Mononuclear cell (primary cell): ENCODE results near the gene WNT2B. TPM values are rescaled to one million over a fixed set of nuclear protein-coding genes. Genes with fewer than 3 reads are reported as not detected.

Experiments
- H3K27me3 ChIP-seq: 2 replicates; pipeline ENCODE4 v1.6.0; 2011; ENCODE audit warnings: low read length, control low read depth; ENCODE audit not compliant: insufficient read depth
- H3K4me1 ChIP-seq: 2 replicates; pipeline ENCODE4 v1.5.1; 2011; ENCODE audit warnings: mild to moderate bottlenecking, low read length, control low read depth; ENCODE audit not compliant: insufficient read depth
- H3K4me3 ChIP-seq: 2 replicates; pipeline ENCODE4 v1.5.1; 2011; ENCODE audit warnings: mild to moderate bottlenecking, low read length, moderate library complexity
- H3K9me3 ChIP-seq: 2 replicates; pipeline ENCODE4 v1.5.1; 2011; ENCODE audit warnings: low read depth, mild to moderate bottlenecking, control low read depth, low read length
- total RNA-seq: library from RNA; depleted of rRNA; stranded (reverse); fragments of >200 nt; gene quantifications from one replicate; pipeline ENCODE4 v1.2.3, GENCODE V29; 2012

The WNT2B gene
- total RNA-seq, 1 donor, result 0.31 TPM

DNA sequence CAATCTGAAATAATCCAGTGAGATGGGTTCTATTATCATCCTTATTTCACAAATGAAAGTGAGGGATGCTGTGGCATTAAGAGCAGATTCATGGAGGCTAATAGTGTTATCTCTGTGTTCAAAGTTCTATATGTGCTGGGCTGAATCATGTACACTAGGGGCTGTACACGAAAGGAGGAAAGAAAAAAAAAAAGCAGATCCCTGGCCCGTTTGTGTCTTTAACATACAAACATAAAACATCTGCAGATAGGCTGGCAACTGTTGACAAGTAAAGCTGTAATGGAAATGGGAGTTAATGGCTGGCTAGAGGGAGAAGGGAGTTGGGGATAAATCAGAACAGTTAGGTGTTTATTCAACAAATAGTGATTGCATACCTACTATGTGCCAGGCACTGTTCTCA is 3.1 kb downstream of the WNT2B start:
- H3K4me3 ChIP-seq, result no peak overlapping the region

DNA sequence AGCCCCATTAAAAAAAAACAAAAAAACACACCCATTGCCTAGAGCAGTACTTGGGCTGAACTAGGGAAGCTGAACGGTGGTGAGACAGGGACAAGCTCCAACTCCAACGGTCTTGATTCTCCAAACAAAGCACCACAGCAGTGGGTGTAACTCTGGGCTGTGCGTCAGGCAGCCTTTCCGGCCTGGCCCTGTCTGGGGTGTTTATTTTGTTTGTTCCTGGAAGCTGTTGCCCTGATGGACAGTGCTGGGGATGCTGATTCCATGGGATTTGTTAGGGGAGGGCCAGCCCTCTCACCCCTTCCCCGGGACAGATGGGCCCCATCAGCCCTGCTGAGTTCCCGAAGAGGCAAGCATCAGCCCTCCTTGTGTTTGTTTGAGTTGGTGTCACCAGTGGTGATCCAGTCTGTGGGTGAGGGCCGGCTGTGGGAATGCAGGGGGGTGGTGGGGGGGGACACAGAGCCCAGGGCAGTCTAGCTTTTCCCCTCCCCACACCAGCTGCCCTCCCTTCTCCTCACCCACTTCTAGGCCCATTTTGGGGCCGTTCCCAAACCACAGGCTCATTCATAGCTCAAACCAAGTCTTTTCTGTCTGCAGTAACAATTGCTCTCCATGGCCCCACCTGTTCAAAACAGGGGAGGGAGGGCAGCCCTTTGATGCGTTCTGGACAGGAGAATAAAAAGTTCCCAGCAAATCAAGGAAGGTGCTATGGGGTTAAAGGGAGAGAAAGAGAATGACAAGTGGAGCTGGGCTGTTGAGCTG is 4.5 kb downstream of the WNT2B start:
- Histone ChIP-seq H3K27me3 (peaks cover 22% of the 10 kb centered on the region), H3K4me1 (peaks cover 10% of the 10 kb centered on the region), H3K9me3 (no peaks in the 10 kb centered on the region), H3K4me3 (no peak overlapping the region)

More for the DNA sequence above, 3.1 kb downstream of the WNT2B start:
- peaks cover 18% of the 10 kb centered on the region for H3K4me1 ChIP-seq
- no peaks in the 10 kb centered on the region for H3K9me3 ChIP-seq
- peaks cover 36% of the 10 kb centered on the region for H3K27me3 ChIP-seq

DNA sequence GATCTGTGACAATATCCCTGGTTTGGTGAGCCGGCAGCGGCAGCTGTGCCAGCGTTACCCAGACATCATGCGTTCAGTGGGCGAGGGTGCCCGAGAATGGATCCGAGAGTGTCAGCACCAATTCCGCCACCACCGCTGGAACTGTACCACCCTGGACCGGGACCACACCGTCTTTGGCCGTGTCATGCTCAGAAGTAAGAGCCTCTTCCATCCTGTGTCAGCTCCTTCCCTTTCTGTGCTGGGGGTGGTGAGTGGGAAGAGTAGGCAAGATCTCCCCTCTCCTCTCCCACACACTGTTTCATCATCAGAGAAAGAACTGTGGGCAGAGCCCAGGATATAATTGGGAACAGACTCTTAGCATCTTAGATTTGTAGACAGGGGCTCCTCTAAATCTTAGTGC is 6.1 kb downstream of the WNT2B start:
- no peak overlapping the region for H3K4me3 ChIP-seq
- H3K27me3 ChIP-seq, result peaks cover 9% of the 10 kb centered on the region
- H3K4me1 ChIP-seq, result no peaks in the 10 kb centered on the region
- H3K9me3 ChIP-seq, result no peaks in the 10 kb centered on the region

- Histone ChIP-seq H3K27me3 (peaks cover 4% of the 10 kb centered on the region), H3K4me3 (no peak overlapping the region), H3K9me3 (no peaks in the 10 kb centered on the region), H3K4me1 (no peaks in the 10 kb centered on the region)
Measured at GRCh38 chr1:112515311-112516009, 6.7 kb downstream of the WNT2B start.

GRCh38 chr1:112516141-112516540 is 7.4 kb downstream of the WNT2B start:
- Histone ChIP-seq H3K4me1 (no peaks in the 10 kb centered on the region), H3K9me3 (no peaks in the 10 kb centered on the region), H3K27me3 (peaks cover 3% of the 10 kb centered on the region), H3K4me3 (no peak overlapping the region)

GRCh38 chr1:112517231-112517630 is 8.5 kb downstream of the WNT2B start:
- Histone ChIP-seq H3K27me3 (no peaks in the 10 kb centered on the region), H3K9me3 (no peaks in the 10 kb centered on the region), H3K4me1 (no peaks in the 10 kb centered on the region), H3K4me3 (no peak overlapping the region)

GRCh38 chr1:112517646-112518045 is 8.9 kb downstream of the WNT2B start:
- Histone ChIP-seq H3K4me1 (no peaks in the 10 kb centered on the region), H3K9me3 (no peaks in the 10 kb centered on the region), H3K27me3 (no peaks in the 10 kb centered on the region), H3K4me3 (no peak overlapping the region)

DNA sequence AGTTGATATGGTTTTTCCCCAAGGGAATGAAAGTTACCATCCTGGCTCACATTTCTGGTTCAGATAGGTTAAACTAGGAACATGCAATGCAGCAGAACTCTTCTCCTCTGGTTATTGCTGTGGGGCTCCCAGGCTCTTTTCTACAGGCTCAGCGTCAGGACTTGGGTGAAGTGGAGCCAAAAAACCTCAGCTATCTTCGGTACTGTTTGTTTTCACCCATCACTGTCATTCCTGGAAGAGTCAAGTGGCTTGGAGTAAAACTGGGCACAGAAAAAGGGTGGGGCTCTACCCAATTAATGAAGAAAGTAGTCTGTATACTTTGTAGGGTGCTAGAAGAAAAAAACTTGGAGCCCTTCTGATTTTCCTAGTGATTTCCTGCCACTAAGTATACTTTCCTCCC is 9.4 kb downstream of the WNT2B start:
- Histone ChIP-seq H3K4me1 (no peaks in the 10 kb centered on the region), H3K9me3 (no peaks in the 10 kb centered on the region), H3K4me3 (no peak overlapping the region), H3K27me3 (no peaks in the 10 kb centered on the region)

DNA sequence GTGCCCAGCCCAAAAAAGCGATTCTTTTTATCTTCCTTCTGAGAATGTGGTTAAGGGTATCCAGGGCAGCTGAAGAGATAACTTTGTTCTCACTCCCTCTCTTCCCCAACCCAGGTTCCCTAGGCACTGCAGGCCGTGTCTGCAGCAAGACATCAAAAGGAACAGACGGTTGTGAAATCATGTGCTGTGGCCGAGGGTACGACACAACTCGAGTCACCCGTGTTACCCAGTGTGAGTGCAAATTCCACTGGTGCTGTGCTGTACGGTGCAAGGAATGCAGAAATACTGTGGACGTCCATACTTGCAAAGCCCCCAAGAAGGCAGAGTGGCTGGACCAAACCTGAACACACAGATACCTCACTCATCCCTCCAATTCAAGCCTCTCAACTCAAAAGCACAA is 11.4 kb downstream of the WNT2B start:
- no peaks in the 10 kb centered on the region for H3K9me3 ChIP-seq
- no peaks in the 10 kb centered on the region for H3K4me1 ChIP-seq
- H3K27me3 ChIP-seq, result no peaks in the 10 kb centered on the region
- no peak overlapping the region for H3K4me3 ChIP-seq

DNA sequence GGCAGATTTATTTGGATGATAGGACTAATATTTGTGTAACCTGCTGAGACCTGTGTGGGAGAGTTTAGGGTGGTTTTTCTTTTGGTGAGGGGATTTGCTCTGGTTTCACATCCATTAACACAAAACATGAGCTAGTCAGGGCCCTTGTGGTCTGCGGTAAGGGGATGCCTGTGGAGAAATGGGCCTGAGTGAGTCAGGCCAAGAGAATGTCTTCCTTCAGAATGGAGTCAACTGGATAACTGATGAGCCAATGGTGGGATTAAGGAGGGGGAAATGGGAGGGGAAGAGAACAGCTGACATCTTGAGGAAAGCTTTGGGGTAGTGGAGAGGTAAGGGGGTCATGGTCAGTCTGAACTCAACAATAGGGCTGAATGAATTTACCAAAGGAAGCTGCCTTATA is 13.9 kb downstream of the WNT2B start:
- H3K4me1 ChIP-seq, result no peaks in the 10 kb centered on the region
- H3K27me3 ChIP-seq, result no peaks in the 10 kb centered on the region
- no peaks in the 10 kb centered on the region for H3K9me3 ChIP-seq
- H3K4me3 ChIP-seq, result no peak overlapping the region

DNA sequence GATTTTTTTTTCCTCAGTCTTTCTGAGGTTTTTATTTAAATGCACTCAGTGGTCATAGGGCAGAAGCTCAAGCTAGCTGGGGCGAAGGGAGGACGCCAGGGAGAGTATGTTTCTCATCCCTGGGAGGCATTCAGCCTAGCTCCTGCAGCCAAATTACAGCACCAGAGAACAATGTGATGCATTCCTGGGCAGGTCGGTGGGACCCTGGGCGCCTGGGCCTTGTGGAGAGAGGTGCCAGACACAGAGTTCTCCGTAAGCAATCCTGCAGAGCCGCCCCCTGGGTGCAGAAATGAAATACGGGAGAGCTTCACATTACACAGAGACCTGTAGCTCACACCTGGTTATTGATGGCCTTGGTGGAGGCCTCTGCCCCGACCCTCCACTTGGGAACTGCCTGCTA is 15.5 kb downstream of the WNT2B start:
- no peaks in the 10 kb centered on the region for H3K27me3 ChIP-seq
- no peaks in the 10 kb centered on the region for H3K9me3 ChIP-seq
- no peak overlapping the region for H3K4me3 ChIP-seq
- H3K4me1 ChIP-seq, result no peaks in the 10 kb centered on the region

DNA sequence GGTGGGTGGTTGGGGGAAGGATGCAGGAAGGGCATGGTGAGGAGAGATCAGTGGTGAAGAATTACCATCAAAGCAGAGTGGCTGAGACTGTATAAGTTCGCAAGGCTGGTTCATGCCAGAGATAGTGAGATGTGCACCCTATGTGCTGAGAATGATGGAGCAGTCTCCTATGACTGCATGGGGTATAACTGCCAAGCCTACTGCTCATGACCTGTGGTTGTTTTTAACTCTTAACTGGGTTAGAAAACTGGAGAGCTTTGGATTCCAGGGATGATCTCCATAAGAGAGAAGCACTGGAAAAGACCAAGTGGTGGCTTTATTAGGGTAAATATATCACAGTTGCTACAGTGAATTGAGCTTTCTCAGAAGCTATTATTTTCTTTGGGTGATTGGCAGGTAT is 16.2 kb downstream of the WNT2B start:
- Histone ChIP-seq H3K27me3 (no peaks in the 10 kb centered on the region), H3K9me3 (no peaks in the 10 kb centered on the region), H3K4me1 (no peaks in the 10 kb centered on the region), H3K4me3 (no peak overlapping the region)

DNA sequence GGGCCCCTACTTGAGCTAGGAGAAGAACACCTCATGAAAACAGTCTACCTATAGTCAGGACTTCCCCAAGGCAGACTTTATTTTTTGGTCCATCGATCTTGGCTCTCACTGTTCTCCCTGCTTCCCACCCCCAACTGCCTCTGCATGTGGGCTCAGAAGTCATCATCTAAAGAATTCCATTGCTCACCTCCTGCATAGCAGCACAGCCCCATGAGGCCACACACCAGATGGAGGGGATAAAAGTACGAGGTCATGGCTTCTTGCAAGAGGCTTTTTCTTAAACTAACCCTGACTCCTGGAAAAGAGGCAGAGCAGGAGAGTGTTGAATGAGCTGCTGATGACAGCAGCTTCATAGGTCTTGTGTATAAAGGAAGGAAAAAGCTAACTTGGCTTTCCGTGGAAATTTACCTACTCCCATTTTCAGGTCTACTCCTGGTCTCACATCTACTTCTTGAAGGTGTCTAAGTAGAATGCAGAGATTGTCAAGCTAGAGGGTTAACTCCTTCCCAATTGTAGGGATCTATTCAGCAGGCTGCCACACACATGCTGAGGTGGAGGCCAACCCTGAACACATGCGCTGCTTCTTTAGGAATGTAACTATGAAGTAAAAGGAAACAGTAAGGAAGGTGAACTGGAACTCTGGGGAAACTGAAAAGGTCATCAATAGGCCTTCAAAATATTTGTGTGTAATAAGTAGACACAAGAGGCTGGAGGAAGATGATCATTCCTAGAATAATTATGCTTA is 18.7 kb downstream of the WNT2B start:
- no peaks in the 10 kb centered on the region for H3K4me1 ChIP-seq
- H3K27me3 ChIP-seq, result no peaks in the 10 kb centered on the region
- H3K9me3 ChIP-seq, result no peaks in the 10 kb centered on the region
- no peak overlapping the region for H3K4me3 ChIP-seq

DNA sequence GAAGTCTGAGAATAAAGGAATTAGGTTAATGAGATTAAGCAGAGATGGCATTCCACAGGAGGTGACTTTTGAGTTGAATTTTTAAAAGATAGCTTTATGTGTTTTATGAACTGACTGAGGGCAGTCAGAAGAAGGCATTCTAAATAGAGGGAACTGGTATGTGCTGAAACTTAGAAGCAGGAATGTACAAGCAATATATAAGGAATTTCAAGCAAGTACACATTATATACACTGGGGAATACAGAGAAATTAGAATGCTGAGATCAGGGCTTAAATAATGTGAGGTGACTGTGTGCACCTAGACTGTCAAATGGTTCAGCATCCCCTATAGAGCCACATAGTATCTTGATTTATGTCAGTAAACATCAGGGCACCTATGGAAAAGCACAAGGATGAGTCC is 19.3 kb downstream of the WNT2B start:
- Histone ChIP-seq H3K4me3 (no peak overlapping the region), H3K4me1 (no peaks in the 10 kb centered on the region), H3K9me3 (no peaks in the 10 kb centered on the region), H3K27me3 (no peaks in the 10 kb centered on the region)

- no peaks in the 10 kb centered on the region for H3K4me1 ChIP-seq
- H3K4me3 ChIP-seq, result no peak overlapping the region
- H3K27me3 ChIP-seq, result no peaks in the 10 kb centered on the region
- H3K9me3 ChIP-seq, result no peaks in the 10 kb centered on the region
Measured at GRCh38 chr1:112529301-112529700, 20.5 kb downstream of the WNT2B start.
